PC-9 (cell line): ENCODE data around the gene TXNDC5. TPM values are rescaled to one million over a fixed set of nuclear protein-coding genes. Genes with fewer than 3 reads are reported as not detected.

Source experiments
- BruUV-seq: library from RNA; stranded (reverse); fragments of 400-500 nt; replicated peaks from 2 replicates; lab custom pipeline; 2021; lab: Mats Ljungman, UMichigan
- CTCF ChIA-PET: fragments of 300-600 bp; sonication (Branson Sonifier 250); formaldehyde crosslinking; loops from one replicate; lab custom pipeline; 2022; ENCODE audit warnings: antibody characterized with exemption; lab: Charles Lee
- POLR2A ChIA-PET: fragments of 300-600 bp; sonication (Branson Sonifier 250); formaldehyde crosslinking; loops from one replicate; lab custom pipeline; 2022; ENCODE audit warnings: antibody characterized with exemption; ENCODE audit not compliant: unreplicated experiment; lab: Charles Lee
- DNase-seq, 2 experiments: peaks; one replicate each; pipeline versions ENCODE4 v3.0.0 to v3.0.0-alpha.2; 2015 to 2022; ENCODE audit warnings: mixed read lengths in 1 of 2
- H2AFZ ChIP-seq: fragments of 200-600 bp; sonication (generic); 2 replicates; pipeline ENCODE4 v1.8.1; 2017; ENCODE audit warnings: antibody characterized with exemption
- H3F3A ChIP-seq: fragments of 200-600 bp; sonication (generic); 2 replicates; pipeline ENCODE4 v1.8.1; 2017; ENCODE audit warnings: antibody characterized with exemption, mild to moderate bottlenecking, low read depth; ENCODE audit not compliant: insufficient read depth
- H3K27ac ChIP-seq: fragments of 200-600 bp; sonication (generic); 2 replicates; pipeline ENCODE4 v1.6.1; 2016; ENCODE audit warnings: mixed run types
- H3K27me3 ChIP-seq: fragments of 200-600 bp; sonication (generic); 2 replicates; pipeline ENCODE4 v1.6.1; 2016; ENCODE audit warnings: low read depth, mixed run types; ENCODE audit not compliant: insufficient read depth
- H3K36me3 ChIP-seq: fragments of 200-600 bp; sonication (generic); 2 replicates; pipeline ENCODE4 v1.6.1; 2016; ENCODE audit warnings: low read depth, mixed run types
- H3K4me1 ChIP-seq: fragments of 200-600 bp; sonication (generic); replicated peaks from 2 replicates; pipeline ENCODE4 v1.6.1; 2016; ENCODE audit warnings: mixed run types; ENCODE audit not compliant: insufficient read depth
- H3K4me2 ChIP-seq: fragments of 200-600 bp; sonication (generic); 2 replicates; pipeline ENCODE4 v1.6.1; 2017; ENCODE audit warnings: mixed run types
- H3K4me3 ChIP-seq: fragments of 200-600 bp; sonication (generic); 2 replicates; pipeline ENCODE4 v1.6.1; 2016; ENCODE audit warnings: mixed run types
- H3K79me2 ChIP-seq: fragments of 200-600 bp; sonication (generic); 2 replicates; pipeline ENCODE4 v1.6.1; 2017; ENCODE audit warnings: low read depth, mixed run types
- H3K9me2 ChIP-seq: fragments of 200-600 bp; sonication (generic); 2 replicates; pipeline ENCODE4 v1.8.1; 2017; ENCODE audit warnings: mild to moderate bottlenecking; ENCODE audit not compliant: insufficient read depth
- H3K9me3 ChIP-seq: fragments of 200-600 bp; sonication (generic); 2 replicates; pipeline ENCODE4 v1.8.1; 2016; ENCODE audit warnings: low read depth; ENCODE audit not compliant: insufficient read depth
- H4K20me1 ChIP-seq: fragments of 200-600 bp; sonication (generic); 2 replicates; pipeline ENCODE4 v1.8.1; 2017; ENCODE audit not compliant: insufficient read depth
- EZH2 ChIP-seq: fragments of 200-600 bp; sonication (generic); IDR thresholded peaks from 2 replicates; pipeline ENCODE4 v1.8.0; 2017; ENCODE audit warnings: antibody characterized with exemption, low read depth
- intact Hi-C: fragments of 100-400 bp; cut with micrococcal nuclease; formaldehyde crosslinking; loops from one replicate; pipeline ENCODE4 v1.10.0; 2022; ENCODE audit not compliant: unreplicated experiment
- total RNA-seq: library from RNA; stranded (reverse); gene quantifications from 2 replicates; pipeline ENCODE4 v1.2.3, GENCODE V29; 2021
- TF ChIP-seq, protein P1 (sequence below): fragments of 200-600 bp; sonication (generic); conservative IDR thresholded peaks from 2 replicates; pipeline ENCODE4 v1.6.1; 2017; ENCODE audit warnings: mixed run types, antibody characterized with exemption, mild to moderate bottlenecking, moderate library complexity

TXNDC5 gene
- total RNA-seq, 1 experiment from 2014 or later: 74.8 TPM

DNA sequence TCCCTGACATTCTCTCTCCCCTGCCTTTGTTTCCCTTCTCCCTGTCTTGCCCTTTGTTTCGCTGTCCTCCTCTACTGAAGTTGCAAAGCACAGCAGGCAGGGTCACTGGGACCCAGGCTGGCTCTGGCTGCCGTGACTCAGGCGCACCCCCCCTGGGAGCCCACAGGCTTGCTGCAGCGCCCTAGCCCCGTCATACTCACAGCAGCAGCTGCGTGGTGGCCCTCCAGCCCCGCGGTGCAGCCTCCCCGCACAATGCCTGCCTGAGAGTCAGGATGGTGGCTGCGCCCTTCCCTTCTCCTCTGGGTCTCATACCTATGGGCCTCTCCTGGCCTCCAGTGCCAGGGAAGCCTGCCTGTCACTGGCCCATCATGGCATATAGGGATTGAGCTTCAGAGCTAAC is 41.7 kb downstream of the TXNDC5 start:
- Histone ChIP-seq H2AFZ (no peak overlapping the region), H3K9me2 (no peaks in the 10 kb centered on the region), H3K9me3 (no peaks in the 10 kb centered on the region; the same call in 1 of the 2 replicates), H3F3A (no peaks in the 10 kb centered on the region), H3K4me2 (no peak overlapping the region), H3K27ac (no peak overlapping the region), H3K4me1 (no peaks in the 10 kb centered on the region), H3K27me3 (no peaks in the 10 kb centered on the region), H3K36me3 (no peaks in the 10 kb centered on the region), H3K79me2 (no peaks in the 10 kb centered on the region), H4K20me1 (no peaks in the 10 kb centered on the region), H3K4me3 (no peak overlapping the region)
- no peak for DNase-seq
- no TSS peak for BruUV-seq
- POLR2A ChIA-PET: no interaction called here
- CTCF ChIA-PET: no interaction called here
- TF ChIP-seq EZH2: no peak
- TF ChIP-seq, protein P1, sequence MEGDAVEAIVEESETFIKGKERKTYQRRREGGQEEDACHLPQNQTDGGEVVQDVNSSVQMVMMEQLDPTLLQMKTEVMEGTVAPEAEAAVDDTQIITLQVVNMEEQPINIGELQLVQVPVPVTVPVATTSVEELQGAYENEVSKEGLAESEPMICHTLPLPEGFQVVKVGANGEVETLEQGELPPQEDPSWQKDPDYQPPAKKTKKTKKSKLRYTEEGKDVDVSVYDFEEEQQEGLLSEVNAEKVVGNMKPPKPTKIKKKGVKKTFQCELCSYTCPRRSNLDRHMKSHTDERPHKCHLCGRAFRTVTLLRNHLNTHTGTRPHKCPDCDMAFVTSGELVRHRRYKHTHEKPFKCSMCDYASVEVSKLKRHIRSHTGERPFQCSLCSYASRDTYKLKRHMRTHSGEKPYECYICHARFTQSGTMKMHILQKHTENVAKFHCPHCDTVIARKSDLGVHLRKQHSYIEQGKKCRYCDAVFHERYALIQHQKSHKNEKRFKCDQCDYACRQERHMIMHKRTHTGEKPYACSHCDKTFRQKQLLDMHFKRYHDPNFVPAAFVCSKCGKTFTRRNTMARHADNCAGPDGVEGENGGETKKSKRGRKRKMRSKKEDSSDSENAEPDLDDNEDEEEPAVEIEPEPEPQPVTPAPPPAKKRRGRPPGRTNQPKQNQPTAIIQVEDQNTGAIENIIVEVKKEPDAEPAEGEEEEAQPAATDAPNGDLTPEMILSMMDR: no peak
- intact Hi-C loops: no loop called here

DNA sequence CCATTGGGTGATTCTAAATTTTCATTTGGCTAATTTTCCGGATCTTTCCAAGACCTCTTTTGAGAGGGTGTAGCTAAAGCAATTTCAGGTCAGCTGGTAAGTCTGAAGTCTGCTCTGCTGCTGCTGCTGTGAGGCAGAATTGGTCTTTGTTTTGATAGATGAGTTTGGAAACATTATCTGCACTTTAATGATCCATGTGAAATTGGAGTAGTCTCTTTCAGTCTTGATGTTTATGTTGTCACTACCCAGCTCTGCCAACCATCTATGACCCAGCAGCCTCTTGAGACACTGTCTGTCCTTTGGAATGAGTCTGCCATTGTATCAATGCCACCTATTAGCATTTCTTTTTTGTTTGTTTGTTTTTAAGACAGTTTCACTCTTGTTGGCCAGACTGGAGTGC is 44.1 kb downstream of the TXNDC5 start:
- H3K9me2 ChIP-seq: no peaks in the 10 kb centered on the region
- ChIA-PET POLR2A (no interaction called here), CTCF (no interaction called here)
- intact Hi-C loops: no loop called here
- H4K20me1 ChIP-seq: no peaks in the 10 kb centered on the region
- H3K4me2 ChIP-seq: no peak overlapping the region
- H3K36me3 ChIP-seq: no peaks in the 10 kb centered on the region
- no peaks in the 10 kb centered on the region for H3F3A ChIP-seq
- TF ChIP-seq, protein P1: no peak
- TF ChIP-seq EZH2: no peak
- no peak for DNase-seq
- H3K27me3 ChIP-seq: no peaks in the 10 kb centered on the region
- no peaks in the 10 kb centered on the region for H3K4me1 ChIP-seq
- H3K27ac ChIP-seq: no peak overlapping the region
- no TSS peak for BruUV-seq
- no peak overlapping the region for H2AFZ ChIP-seq
- H3K79me2 ChIP-seq: no peaks in the 10 kb centered on the region
- H3K4me3 ChIP-seq: no peak overlapping the region
- H3K9me3 ChIP-seq: no peaks in the 10 kb centered on the region

DNA sequence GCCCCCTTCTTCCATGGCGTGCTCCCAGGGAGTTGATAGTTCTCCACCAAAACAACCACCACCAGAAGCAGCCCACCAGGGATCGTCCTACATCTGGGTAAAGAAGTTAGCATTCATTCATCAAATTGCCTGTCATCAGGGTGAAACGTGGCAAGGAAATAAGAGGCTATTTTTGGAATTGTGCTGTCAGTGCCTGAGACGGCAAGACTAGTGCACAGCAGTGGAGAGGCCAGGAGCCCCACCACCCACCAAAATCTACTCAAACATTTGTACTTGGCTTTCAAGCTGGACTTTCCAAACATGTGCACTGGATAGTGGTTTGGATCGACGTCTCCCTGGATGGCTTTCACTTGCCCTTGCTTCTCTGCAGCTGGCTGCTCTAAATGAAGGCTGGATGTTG is 44.8 kb downstream of the TXNDC5 start:
- intact Hi-C loops: no loop called here
- no peak overlapping the region for H2AFZ ChIP-seq

More for the DNA sequence above, 44.8 kb downstream of the TXNDC5 start:
- POLR2A ChIA-PET: no interaction called here
- H3K4me3 ChIP-seq: no peak overlapping the region
- no peaks in the 10 kb centered on the region for H3F3A ChIP-seq
- no peaks in the 10 kb centered on the region for H3K79me2 ChIP-seq
- H3K27me3 ChIP-seq: no peaks in the 10 kb centered on the region
- H3K36me3 ChIP-seq: no peaks in the 10 kb centered on the region
- TF ChIP-seq, protein P1: no peak
- TF ChIP-seq EZH2: no peak
- H3K9me2 ChIP-seq: no peaks in the 10 kb centered on the region
- no TSS peak for BruUV-seq
- H3K4me2 ChIP-seq: no peak overlapping the region
- H3K9me3 ChIP-seq: no peaks in the 10 kb centered on the region
- no peaks in the 10 kb centered on the region for H4K20me1 ChIP-seq
- DNase-seq: no peak
- no peaks in the 10 kb centered on the region for H3K4me1 ChIP-seq
- CTCF ChIA-PET: no interaction called here
- no peak overlapping the region for H3K27ac ChIP-seq
